ENCODE measurements around the gene URGCP.

URGCP gene

GRCh38 chr7:43925984-43926797 lies 19.8 kb upstream of the URGCP start, which contains the start of gene UBE2D4:
Gene UBE2D4 (plus strand): TSS chr7:43926436. CDS start chr7:43926533, 97 bp downstream.
- H3K9me3 ChIP-seq (replicated peaks in 1 of 2; ENCODE audit: control insufficient read depth in 2 of 2, insufficient read depth in 1 of 2, low read depth in 1 of 2, low read length in 2 of 2) = peaks cover 0 to 6% of the 10 kb centered on the region in 2 donors
- peak; percentile 52 for DNase-seq (ENCODE audit: low spot score)
- peak within 1 kb of the TSS; percentile 62 for H2BK15ac ChIP-seq (ENCODE audit: low read length)
- H2BK12ac ChIP-seq (ENCODE audit: low read length) = no peak within 1 kb of the TSS
- peak within 1 kb of the TSS; percentile 16 for H2BK120ac ChIP-seq (ENCODE audit: low read depth, low read length)
- no peak within 1 kb of the TSS for H2AK5ac ChIP-seq (ENCODE audit: low read depth, low read length)
- H3K36me3 ChIP-seq (replicated peaks in 1 of 2; ENCODE audit: control insufficient read depth in 2 of 2, insufficient read depth in 2 of 2, low read length in 2 of 2) = no peaks in the 10 kb centered on the region
- peak within 1 kb of the TSS; percentile 58 to 83 for H3K4me3 ChIP-seq (ENCODE audit: low read length in 2 of 2)
- peak within 1 kb of the TSS; percentile 49 for H2BK5ac ChIP-seq (ENCODE audit: low read length)
- peak within 1 kb of the TSS; percentile 68 for H3K27ac ChIP-seq (replicated peaks; ENCODE audit: low read length)
- H3K4ac ChIP-seq (ENCODE audit: low read length) = peak within 1 kb of the TSS; percentile 38
- H3K4me1 ChIP-seq (ENCODE audit: control insufficient read depth in 2 of 2, insufficient read depth in 1 of 2, low read depth in 1 of 2, low read length in 2 of 2) = peaks cover 6% of the 10 kb centered on the region in 2 donors
- WGBS, 2 donors (ENCODE audit: extremely low coverage in 2 of 2, insufficient read length in 2 of 2, insufficient replicate concordance in 1 of 2) = no CpG with 5 or more reads among the region's 82 CpGs
- peak within 1 kb of the TSS; percentile 87 for H3K23ac ChIP-seq (ENCODE audit: low read depth, low read length, poor library complexity)
- H3K79me1 ChIP-seq (ENCODE audit: low read depth, low read length) = no peaks in the 10 kb centered on the region
- no peaks in the 10 kb centered on the region for H3K27me3 ChIP-seq (ENCODE audit: control insufficient read depth in 3 of 3, insufficient read depth in 3 of 3, low read depth in 1 of 3, low read length in 3 of 3)
- H2AFZ ChIP-seq (ENCODE audit: low read length) = peak within 1 kb of the TSS; percentile 94
- peak within 1 kb of the TSS; percentile 92 for H3K4me2 ChIP-seq (ENCODE audit: insufficient read depth, low read length, poor library complexity, severe bottlenecking)
- H3K18ac ChIP-seq (ENCODE audit: low read length) = peak within 1 kb of the TSS; percentile 98
- H3K14ac ChIP-seq (ENCODE audit: low read length) = no peak within 1 kb of the TSS
- peak within 1 kb of the TSS; percentile 91 for H3K9ac ChIP-seq (ENCODE audit: low read depth, low read length, poor library complexity)
- H4K8ac ChIP-seq (ENCODE audit: low read depth, low read length) = no peak within 1 kb of the TSS
- no peak within 1 kb of the TSS for H4K91ac ChIP-seq (ENCODE audit: low read depth, low read length, poor library complexity)

DNA sequence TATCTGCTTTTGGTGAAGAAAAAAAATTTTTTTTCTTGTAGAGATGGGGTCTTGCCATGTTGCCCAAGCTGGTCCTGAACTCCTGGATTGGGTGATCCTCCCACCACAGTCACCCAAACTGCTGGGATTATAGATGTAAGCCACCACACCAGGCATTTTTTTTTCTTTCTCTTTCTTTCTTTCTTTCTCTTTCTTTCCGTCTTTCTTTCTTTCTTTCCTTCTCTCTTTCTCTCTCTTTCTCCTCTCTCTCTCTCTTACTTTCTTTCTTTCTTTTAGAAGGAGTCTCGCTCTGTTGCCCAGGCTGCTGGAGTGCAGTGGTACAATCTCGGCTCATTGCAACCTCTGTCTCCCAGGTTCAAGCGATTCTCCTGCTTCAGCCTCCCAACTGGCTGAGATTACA lies 16.3 kb upstream of the URGCP start:
- Histone ChIP-seq H2AK5ac (ENCODE audit: low read depth, low read length) (no peak overlapping the region), H3K9me3 (replicated peaks in 1 of 2; ENCODE audit: control insufficient read depth in 2 of 2, insufficient read depth in 1 of 2, low read depth in 1 of 2, low read length in 2 of 2) (peaks cover 3 to 4% of the 10 kb centered on the region in 2 donors), H4K91ac (ENCODE audit: low read depth, low read length, poor library complexity) (no peak overlapping the region), H3K79me1 (ENCODE audit: low read depth, low read length) (no peaks in the 10 kb centered on the region), H2BK15ac (ENCODE audit: low read length) (no peak overlapping the region), H2AFZ (ENCODE audit: low read length) (no peak overlapping the region), H3K4me1 (ENCODE audit: control insufficient read depth in 2 of 2, insufficient read depth in 1 of 2, low read depth in 1 of 2, low read length in 2 of 2) (peaks cover 6% of the 10 kb centered on the region in 2 donors), H4K8ac (ENCODE audit: low read depth, low read length) (no peak overlapping the region), H3K4me3 (ENCODE audit: low read length in 2 of 2) (no peak overlapping the region), H3K18ac (ENCODE audit: low read length) (no peak overlapping the region), H3K27ac (replicated peaks; ENCODE audit: low read length) (no peak overlapping the region), H3K4me2 (ENCODE audit: insufficient read depth, low read length, poor library complexity, severe bottlenecking) (no peak overlapping the region), H2BK120ac (ENCODE audit: low read depth, low read length) (no peak overlapping the region), H3K36me3 (replicated peaks in 1 of 2; ENCODE audit: control insufficient read depth in 2 of 2, insufficient read depth in 2 of 2, low read length in 2 of 2) (peaks cover 0 to 4% of the 10 kb centered on the region in 2 donors), H3K9ac (ENCODE audit: low read depth, low read length, poor library complexity) (no peak overlapping the region), H2BK12ac (ENCODE audit: low read length) (no peak overlapping the region), H3K14ac (ENCODE audit: low read length) (no peak overlapping the region), H3K27me3 (ENCODE audit: control insufficient read depth in 3 of 3, insufficient read depth in 3 of 3, low read depth in 1 of 3, low read length in 3 of 3) (no peaks in the 10 kb centered on the region), H3K23ac (ENCODE audit: low read depth, low read length, poor library complexity) (no peak overlapping the region), H3K4ac (ENCODE audit: low read length) (no peak overlapping the region), H2BK5ac (ENCODE audit: low read length) (no peak overlapping the region)
- WGBS, 2 donors (ENCODE audit: extremely low coverage in 2 of 2, insufficient read length in 2 of 2, insufficient replicate concordance in 1 of 2) = no CpG with 5 or more reads among the region's 4 CpGs
- DNase-seq (ENCODE audit: low spot score) = no peak

GRCh38 chr7:43921423-43921822 lies 15.0 kb upstream of the URGCP start:
- H3K14ac ChIP-seq (ENCODE audit: low read length) = no peak overlapping the region
- no peak overlapping the region for H3K4me3 ChIP-seq (ENCODE audit: low read length in 2 of 2)
- no peak overlapping the region for H3K9ac ChIP-seq (ENCODE audit: low read depth, low read length, poor library complexity)
- no peak overlapping the region for H2BK5ac ChIP-seq (ENCODE audit: low read length)
- H3K23ac ChIP-seq (ENCODE audit: low read depth, low read length, poor library complexity) = no peak overlapping the region
- no peak overlapping the region for H2BK12ac ChIP-seq (ENCODE audit: low read length)
- no peak overlapping the region for H2BK120ac ChIP-seq (ENCODE audit: low read depth, low read length)
- H4K91ac ChIP-seq (ENCODE audit: low read depth, low read length, poor library complexity) = no peak overlapping the region
- no CpG with 5 or more reads among the region's 2 CpGs for WGBS, 2 donors (ENCODE audit: extremely low coverage in 2 of 2, insufficient read length in 2 of 2, insufficient replicate concordance in 1 of 2)
- no peak overlapping the region for H2AK5ac ChIP-seq (ENCODE audit: low read depth, low read length)
- H3K18ac ChIP-seq (ENCODE audit: low read length) = no peak overlapping the region
- no peak overlapping the region for H2BK15ac ChIP-seq (ENCODE audit: low read length)
- peaks cover 0 to 5% of the 10 kb centered on the region in 2 donors for H3K9me3 ChIP-seq (replicated peaks in 1 of 2; ENCODE audit: control insufficient read depth in 2 of 2, insufficient read depth in 1 of 2, low read depth in 1 of 2, low read length in 2 of 2)
- H3K27me3 ChIP-seq (ENCODE audit: control insufficient read depth in 3 of 3, insufficient read depth in 3 of 3, low read depth in 1 of 3, low read length in 3 of 3) = no peaks in the 10 kb centered on the region
- no peak overlapping the region for H3K4ac ChIP-seq (ENCODE audit: low read length)
- H4K8ac ChIP-seq (ENCODE audit: low read depth, low read length) = no peak overlapping the region
- H2AFZ ChIP-seq (ENCODE audit: low read length) = no peak overlapping the region
- H3K36me3 ChIP-seq (replicated peaks in 1 of 2; ENCODE audit: control insufficient read depth in 2 of 2, insufficient read depth in 2 of 2, low read length in 2 of 2) = peaks cover 0 to 4% of the 10 kb centered on the region in 2 donors
- no peak overlapping the region for H3K27ac ChIP-seq (replicated peaks; ENCODE audit: low read length)
- H3K4me2 ChIP-seq (ENCODE audit: insufficient read depth, low read length, poor library complexity, severe bottlenecking) = no peak overlapping the region
- H3K4me1 ChIP-seq (ENCODE audit: control insufficient read depth in 2 of 2, insufficient read depth in 1 of 2, low read depth in 1 of 2, low read length in 2 of 2) = peaks cover 3 to 4% of the 10 kb centered on the region in 2 donors
- H3K79me1 ChIP-seq (ENCODE audit: low read depth, low read length) = no peaks in the 10 kb centered on the region
- no peak for DNase-seq (ENCODE audit: low spot score)

- Histone ChIP-seq H3K4me1 (ENCODE audit: control insufficient read depth in 2 of 2, insufficient read depth in 1 of 2, low read depth in 1 of 2, low read length in 2 of 2) (no peaks in the 10 kb centered on the region), H2AK5ac (ENCODE audit: low read depth, low read length) (no peak overlapping the region), H3K27me3 (ENCODE audit: control insufficient read depth in 3 of 3, insufficient read depth in 3 of 3, low read depth in 1 of 3, low read length in 3 of 3) (no peaks in the 10 kb centered on the region), H4K8ac (ENCODE audit: low read depth, low read length) (no peak overlapping the region), H4K91ac (ENCODE audit: low read depth, low read length, poor library complexity) (no peak overlapping the region), H3K79me1 (ENCODE audit: low read depth, low read length) (no peaks in the 10 kb centered on the region), H3K27ac (replicated peaks; ENCODE audit: low read length) (no peak overlapping the region), H3K14ac (ENCODE audit: low read length) (no peak overlapping the region), H3K4me2 (ENCODE audit: insufficient read depth, low read length, poor library complexity, severe bottlenecking) (no peak overlapping the region), H2BK120ac (ENCODE audit: low read depth, low read length) (no peak overlapping the region), H2BK12ac (ENCODE audit: low read length) (no peak overlapping the region), H3K9me3 (replicated peaks in 1 of 2; ENCODE audit: control insufficient read depth in 2 of 2, insufficient read depth in 1 of 2, low read depth in 1 of 2, low read length in 2 of 2) (peaks cover 0 to 5% of the 10 kb centered on the region in 2 donors), H3K36me3 (replicated peaks in 1 of 2; ENCODE audit: control insufficient read depth in 2 of 2, insufficient read depth in 2 of 2, low read length in 2 of 2) (peaks cover 0 to 4% of the 10 kb centered on the region in 2 donors), H2BK15ac (ENCODE audit: low read length) (no peak overlapping the region), H3K4me3 (ENCODE audit: low read length in 2 of 2) (no peak overlapping the region), H2AFZ (ENCODE audit: low read length) (no peak overlapping the region), H3K18ac (ENCODE audit: low read length) (no peak overlapping the region), H2BK5ac (ENCODE audit: low read length) (no peak overlapping the region), H3K9ac (ENCODE audit: low read depth, low read length, poor library complexity) (no peak overlapping the region), H3K4ac (ENCODE audit: low read length) (no peak overlapping the region), H3K23ac (ENCODE audit: low read depth, low read length, poor library complexity) (no peak overlapping the region)
- no peak for DNase-seq (ENCODE audit: low spot score)
- no CpG with 5 or more reads among the region's 5 CpGs for WGBS, 2 donors (ENCODE audit: extremely low coverage in 2 of 2, insufficient read length in 2 of 2, insufficient replicate concordance in 1 of 2)
Measured at GRCh38 chr7:43915907-43916306, 9.5 kb upstream of the URGCP start.

Measured in neuronal stem cell (in vitro differentiated cells).